ENCODE data around the gene MATN4.

Gene MATN4

GRCh38 chr20:45341579-45341938 is 33.5 kb upstream of the MATN4 start:
- DNase-seq (ENCODE audit: low spot score), result no peak

DNA sequence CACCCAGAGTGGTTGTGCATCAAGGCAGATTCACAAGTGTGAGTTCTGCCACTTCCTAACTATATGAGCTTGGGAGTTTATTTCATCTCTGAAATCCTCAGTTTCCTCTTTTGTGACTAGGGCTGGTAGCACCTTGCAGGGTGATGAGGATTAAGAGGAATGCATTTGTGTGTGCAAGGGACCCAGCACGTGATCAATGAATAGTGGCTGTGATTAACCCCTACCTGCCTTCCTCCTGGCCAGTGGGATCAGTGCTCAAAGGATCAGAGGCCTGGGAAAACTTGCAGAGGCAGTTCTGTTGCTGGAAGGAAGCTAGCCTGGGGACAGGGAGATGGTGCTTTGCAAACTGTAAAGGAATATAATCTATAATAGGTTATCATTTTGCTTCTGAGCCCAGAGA is 32.9 kb upstream of the MATN4 start:
- DNase-seq (ENCODE audit: low spot score), result no peak

DNA sequence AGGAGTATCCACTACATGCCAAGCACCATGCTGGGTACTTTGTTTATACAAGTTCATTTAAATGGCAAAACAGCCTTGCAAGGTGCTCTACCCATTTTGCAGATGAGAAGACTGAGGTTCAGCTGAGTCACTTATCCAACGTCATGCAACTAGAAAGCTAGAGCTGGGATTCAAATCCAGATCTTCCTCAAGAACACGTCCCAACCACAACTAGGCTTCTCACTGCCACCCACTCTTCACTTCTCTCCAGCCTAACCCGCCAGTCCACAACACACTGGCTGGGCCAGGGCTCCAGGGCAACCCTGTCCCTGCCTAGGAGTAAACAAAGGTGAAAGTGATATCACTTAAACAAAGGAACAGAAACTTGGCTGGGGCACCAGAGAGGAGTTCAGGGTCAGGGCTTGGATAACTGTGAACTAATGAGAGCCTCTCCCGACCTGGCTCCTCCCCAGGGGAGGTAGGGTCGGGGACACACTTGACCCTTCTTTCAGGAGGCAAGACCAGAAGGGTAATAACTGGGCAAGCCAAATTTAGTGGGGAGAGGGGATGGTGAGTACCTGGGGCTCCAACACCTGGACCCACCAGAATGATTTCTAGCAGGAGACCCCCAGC is 32.2 kb upstream of the MATN4 start:
- no peak for DNase-seq (ENCODE audit: low spot score)

GRCh38 chr20:45339799-45340198 is 31.7 kb upstream of the MATN4 start:
- no peak for DNase-seq (ENCODE audit: low spot score)

DNA sequence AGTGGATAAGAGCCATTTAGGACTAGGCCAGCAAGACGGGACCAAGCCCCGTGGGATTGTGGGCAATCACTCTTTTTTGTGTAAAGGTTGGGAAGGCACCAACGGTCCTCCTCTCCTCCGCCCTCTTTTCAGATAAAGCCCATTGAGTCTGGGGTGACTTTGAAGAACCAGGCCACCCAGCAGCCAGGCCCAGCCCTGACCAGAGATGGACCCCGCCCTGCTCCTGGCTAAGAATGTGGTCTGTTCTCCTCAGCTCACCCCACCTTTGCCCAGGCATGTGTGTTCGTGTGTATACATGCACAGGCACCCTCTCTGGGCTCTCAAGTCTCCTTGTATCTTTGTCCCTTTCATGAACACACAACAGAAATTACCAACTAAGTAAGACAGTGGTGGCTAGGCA is 31.0 kb upstream of the MATN4 start:
- no peak for DNase-seq (ENCODE audit: low spot score)

GRCh38 chr20:45338121-45339030 is 30.3 kb upstream of the MATN4 start:
- no peak for DNase-seq (ENCODE audit: low spot score)

GRCh38 chr20:45337367-45338120 is 29.4 kb upstream of the MATN4 start:
- no peak for DNase-seq (ENCODE audit: low spot score)

- DNase-seq (ENCODE audit: low spot score), result no peak
Observed at GRCh38 chr20:45336530-45337366, 28.6 kb upstream of the MATN4 start.

GRCh38 chr20:45330476-45330875 is 22.4 kb upstream of the MATN4 start:
- no peak for DNase-seq (ENCODE audit: low spot score)

DNA sequence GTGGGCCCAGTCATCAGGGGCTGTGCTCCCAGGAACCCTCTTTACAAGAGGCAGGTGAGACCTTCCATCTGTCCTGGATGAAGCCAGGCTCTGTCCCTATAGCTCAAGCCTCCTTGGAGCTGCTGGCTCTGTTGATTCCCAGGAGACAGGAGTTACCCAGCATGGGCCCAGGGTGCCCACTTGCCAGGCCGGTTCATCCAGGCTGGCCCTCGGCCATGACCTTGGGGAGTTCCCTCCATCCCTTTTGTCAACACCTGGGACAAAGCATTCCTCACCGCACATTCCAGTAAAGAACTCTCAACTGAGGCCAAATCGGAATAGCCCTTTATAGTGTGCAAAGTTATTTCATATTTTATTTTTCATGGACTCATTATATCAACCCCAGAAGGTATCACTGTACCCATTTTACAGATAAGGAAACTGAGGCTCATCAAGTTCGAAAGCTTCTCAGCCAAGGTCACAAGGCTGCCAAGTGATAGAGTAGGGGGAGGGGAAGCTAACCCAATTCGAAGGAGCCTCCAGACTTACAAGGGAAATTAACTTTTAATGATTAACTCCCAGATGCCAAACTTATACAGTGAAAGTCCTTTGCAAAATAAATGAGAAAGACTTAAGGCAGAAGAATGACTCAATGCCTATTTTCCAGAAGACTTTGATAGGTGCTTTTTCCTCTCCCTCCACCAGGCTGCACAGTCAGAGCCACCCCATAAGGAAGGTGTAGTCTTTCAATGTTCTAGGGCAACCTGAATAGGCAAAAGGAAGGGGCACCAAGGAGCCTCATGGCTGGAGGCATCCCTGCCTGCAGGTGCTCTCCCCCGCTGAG is 21.6 kb upstream of the MATN4 start:
- DNase-seq (ENCODE audit: low spot score), result no peak

DNA sequence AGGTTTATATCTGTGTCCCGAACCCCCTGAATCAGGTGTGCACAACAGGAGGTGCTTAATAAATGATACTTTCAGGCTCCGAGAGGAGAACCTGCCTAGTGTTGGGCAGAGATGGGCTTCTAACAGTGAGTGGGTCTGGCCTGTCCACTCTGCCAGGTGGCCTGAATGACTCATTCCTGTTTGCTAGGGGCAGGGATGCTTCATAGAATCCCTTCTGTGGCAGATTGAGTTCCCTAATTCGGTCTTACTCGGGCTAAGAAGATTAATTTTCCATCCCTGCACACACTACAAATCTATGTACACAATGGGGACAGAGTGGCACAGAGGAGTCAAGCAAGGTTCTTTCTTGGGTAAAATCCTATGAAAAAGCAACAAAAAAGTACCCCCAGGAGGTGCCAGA is 20.4 kb upstream of the MATN4 start:
- no peak for DNase-seq (ENCODE audit: low spot score)

DNA sequence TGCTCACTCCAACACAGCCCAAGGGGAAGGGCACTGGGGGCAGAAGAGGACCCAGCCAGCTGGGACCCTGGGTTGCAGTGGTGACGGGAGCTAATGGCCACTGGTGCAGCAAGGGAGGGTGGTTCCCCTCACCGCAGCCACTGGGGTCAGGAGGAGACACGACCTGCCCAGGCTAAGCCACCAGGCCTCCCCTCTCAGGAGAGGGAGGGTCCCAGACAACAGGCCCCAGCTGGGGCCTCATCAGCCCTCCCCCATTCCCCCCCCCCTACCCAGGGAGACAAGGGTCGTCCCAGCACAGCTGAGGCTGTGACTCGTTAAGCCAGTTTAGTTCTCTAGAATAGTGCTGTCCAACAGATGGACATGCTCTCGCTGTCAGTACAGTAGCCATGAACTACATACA is 17.3 kb upstream of the MATN4 start:
- no peak for DNase-seq (ENCODE audit: low spot score)

GRCh38 chr20:45323731-45324130 is 15.6 kb upstream of the MATN4 start:
- DNase-seq (ENCODE audit: low spot score), result no peak

DNA sequence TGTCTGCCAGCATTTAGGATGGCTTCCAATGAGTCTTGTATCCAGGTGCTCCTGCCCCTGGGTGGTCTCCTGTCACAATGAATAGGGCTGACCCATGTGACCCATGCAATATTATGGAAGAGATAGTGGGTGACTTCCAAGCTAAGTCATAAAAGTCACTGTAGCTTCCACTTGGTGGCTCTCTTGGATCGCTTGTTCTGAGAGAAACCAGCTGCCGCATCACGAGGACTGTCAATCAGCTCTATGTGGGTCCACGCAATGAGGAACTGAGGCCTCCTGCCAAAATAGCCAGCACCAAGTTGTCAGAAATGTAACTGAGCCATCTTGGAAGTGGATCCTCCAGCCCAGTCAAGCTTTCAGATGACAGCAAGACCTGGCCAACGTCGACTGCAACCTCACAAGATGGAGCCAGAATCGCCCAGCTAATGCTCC is 14.9 kb upstream of the MATN4 start:
- DNase-seq (ENCODE audit: low spot score), result no peak

- DNase-seq (ENCODE audit: low spot score), result peak; percentile 54
Observed at GRCh38 chr20:45320948-45321595, 13.0 kb upstream of the MATN4 start.

DNA sequence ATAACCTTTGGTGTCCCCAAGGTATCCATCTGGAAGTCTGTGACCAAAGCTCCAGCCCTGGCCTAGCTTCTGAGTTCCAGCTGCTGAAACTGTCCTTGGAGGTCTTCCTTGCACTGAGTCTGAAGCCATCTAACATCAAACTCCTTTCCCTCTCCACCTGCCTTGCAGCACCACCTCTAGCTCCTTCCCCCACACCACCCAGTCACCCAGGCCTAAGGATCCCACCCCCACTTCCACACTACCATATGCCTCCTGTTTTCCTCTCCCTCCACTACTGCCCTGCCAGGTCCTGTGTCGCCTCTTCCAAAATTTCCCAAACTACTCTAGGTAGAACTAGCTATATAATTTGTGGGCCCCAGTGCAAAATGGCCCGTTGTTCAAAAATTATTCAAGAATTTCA is 10.8 kb upstream of the MATN4 start:
- no peak for DNase-seq (ENCODE audit: low spot score)

- no peak for DNase-seq (ENCODE audit: low spot score)
Observed at GRCh38 chr20:45318386-45318939, 10.4 kb upstream of the MATN4 start.

- DNase-seq (ENCODE audit: low spot score), result no peak
Observed at GRCh38 chr20:45317826-45318225, 9.7 kb upstream of the MATN4 start.

GRCh38 chr20:45316150-45317080 is 8.3 kb upstream of the MATN4 start:
- DNase-seq (ENCODE audit: low spot score), result no peak

Measured in activated CD4-positive, alpha-beta T cell treated with anti-CD3 and anti-CD28 coated beads, Interleukin-2, Interleukin-4, amounts not matched to agents 100 ng/mL and 50 ng/mL, durations not matched to agents 16 hours and 8 hours (primary cell).